HG02759 (cell line): Measurements from ENCODE around the gene GHRH.
A peak's percentile ranks its signal among the peaks of the same experiment; 100 is the strongest.

ENCODE experiments used
- ATAC-seq: cut with Tn5 transposase; IDR thresholded peaks from one replicate; pipeline ENCODE4 v1.9.1; 2021; ENCODE audit warnings: mild to moderate bottlenecking, moderate library complexity; ENCODE audit not compliant: unreplicated experiment

Gene GHRH

GRCh38 chr20:37291724-37292126 is 30.1 kb upstream of the GHRH start:
- ATAC-seq: no peak

GRCh38 chr20:37290158-37290810 is 28.7 kb upstream of the GHRH start:
- no peak for ATAC-seq

- ATAC-seq: no peak
These were observed 26.5 kb upstream of the GHRH start for GRCh38 chr20:37288091-37288490.

GRCh38 chr20:37285664-37286374 is 24.2 kb upstream of the GHRH start:
- no peak for ATAC-seq

GRCh38 chr20:37284691-37285161 is 23.1 kb upstream of the GHRH start:
- ATAC-seq: no peak

- ATAC-seq: no peak
These were observed 22.0 kb upstream of the GHRH start for GRCh38 chr20:37283530-37284195.

GRCh38 chr20:37282556-37282955 is 20.9 kb upstream of the GHRH start:
- ATAC-seq: no peak

- no peak for ATAC-seq
These were observed 18.8 kb upstream of the GHRH start for GRCh38 chr20:37280403-37280802.

- no peak for ATAC-seq
These were observed 18.2 kb upstream of the GHRH start for GRCh38 chr20:37279820-37280219.

GRCh38 chr20:37278966-37279590 is 17.5 kb upstream of the GHRH start:
- ATAC-seq: no peak

GRCh38 chr20:37277253-37277593 is 15.6 kb upstream of the GHRH start:
- ATAC-seq: no peak

- peak; percentile 63 for ATAC-seq
These were observed 15.1 kb upstream of the GHRH start for GRCh38 chr20:37276494-37277252.

- no peak for ATAC-seq
These were observed 13.4 kb upstream of the GHRH start for GRCh38 chr20:37274851-37275524.

GRCh38 chr20:37273988-37274387 is 12.4 kb upstream of the GHRH start:
- no peak for ATAC-seq

GRCh38 chr20:37271421-37271768 is 9.8 kb upstream of the GHRH start:
- ATAC-seq: no peak

- peak; percentile 71 for ATAC-seq
These were observed 9.2 kb upstream of the GHRH start for GRCh38 chr20:37270576-37271420.

- no peak for ATAC-seq
These were observed 6.2 kb upstream of the GHRH start for GRCh38 chr20:37267667-37268313.

GRCh38 chr20:37266940-37267666 is 5.5 kb upstream of the GHRH start:
- no peak for ATAC-seq
